ENCODE data around the gene KDM6A.
"Not testable (repeated sequence)": the region's sequence is repeated elsewhere in the genome, so short reads cannot be mapped to it uniquely, and the experiment has no call there.

Gene KDM6A

DNA sequence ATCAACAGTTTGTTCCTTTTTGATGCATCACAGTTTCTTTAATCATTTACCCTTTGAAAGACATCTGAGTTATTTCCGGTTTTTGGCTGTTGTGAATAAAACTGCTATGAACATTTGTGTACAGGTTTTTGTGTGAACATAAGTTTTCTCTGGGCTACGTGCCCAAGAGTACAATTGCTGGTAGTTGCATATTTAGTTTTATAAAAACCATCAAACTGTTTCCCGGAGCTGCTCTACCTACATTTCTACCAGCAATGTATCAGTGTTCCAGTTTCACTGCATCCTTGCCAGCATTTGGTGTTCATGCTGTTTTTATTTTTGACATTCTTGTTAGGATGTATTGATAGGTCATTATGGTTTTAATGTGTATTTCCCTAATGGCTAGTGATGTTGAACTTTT lies 17.3 kb downstream of the KDM6A start:
- no peak for DNase-seq

DNA sequence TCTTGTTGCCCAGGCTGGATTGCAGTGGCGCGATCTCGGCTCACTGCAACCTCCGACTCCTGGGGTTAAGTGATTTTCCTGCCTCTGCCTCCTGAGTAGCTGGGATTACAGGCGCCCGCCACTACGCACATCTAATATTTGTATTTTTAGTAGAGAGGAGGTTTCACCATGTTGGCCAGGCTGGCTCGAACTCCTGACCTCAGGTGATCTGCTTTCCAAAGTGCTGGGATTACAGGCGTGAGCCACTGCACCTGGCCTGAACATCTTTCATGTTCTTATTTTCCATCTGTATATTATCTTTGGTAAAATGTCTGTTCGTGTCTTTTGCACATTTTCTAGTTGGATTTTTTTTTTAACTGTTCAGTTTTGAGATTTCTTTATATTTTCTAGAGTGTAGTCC lies 17.7 kb downstream of the KDM6A start:
- DNase-seq: not testable (repeated sequence)

DNA sequence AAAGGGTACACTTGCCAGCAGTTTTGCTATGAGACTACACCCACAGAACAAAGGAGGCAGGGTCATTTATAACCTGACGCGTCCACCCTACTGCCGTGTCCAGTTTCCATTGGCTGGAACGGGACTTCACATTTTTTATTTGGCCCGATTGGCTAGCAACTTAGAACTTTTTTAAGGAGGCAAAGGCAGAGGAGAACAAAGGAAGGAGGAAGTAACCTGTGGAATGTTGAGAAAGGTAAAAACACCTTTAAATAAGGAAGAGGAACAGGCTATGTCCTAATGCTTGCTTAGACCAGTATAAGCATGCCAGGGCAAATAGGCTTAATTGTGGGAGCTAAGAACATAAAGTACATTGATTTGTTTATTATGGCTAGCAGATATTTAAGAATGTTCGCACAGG lies 18.7 kb downstream of the KDM6A start:
- DNase-seq: no peak

DNA sequence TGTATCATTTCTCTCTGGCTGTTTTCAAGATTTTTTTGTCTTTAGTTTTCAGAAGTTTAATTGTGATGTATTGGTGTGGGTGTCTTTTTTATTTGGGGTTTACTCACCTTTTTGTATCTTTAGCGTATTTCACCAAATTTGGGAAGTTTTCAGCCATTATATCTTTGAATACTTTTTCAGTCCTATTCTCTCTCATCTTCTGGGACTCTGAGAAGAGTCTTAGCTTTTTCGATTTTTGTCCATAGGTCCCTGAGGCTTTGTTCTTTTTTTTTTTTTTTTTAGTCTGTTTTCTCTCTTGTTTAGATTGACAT lies 23.8 kb downstream of the KDM6A start:
- DNase-seq: no peak

DNA sequence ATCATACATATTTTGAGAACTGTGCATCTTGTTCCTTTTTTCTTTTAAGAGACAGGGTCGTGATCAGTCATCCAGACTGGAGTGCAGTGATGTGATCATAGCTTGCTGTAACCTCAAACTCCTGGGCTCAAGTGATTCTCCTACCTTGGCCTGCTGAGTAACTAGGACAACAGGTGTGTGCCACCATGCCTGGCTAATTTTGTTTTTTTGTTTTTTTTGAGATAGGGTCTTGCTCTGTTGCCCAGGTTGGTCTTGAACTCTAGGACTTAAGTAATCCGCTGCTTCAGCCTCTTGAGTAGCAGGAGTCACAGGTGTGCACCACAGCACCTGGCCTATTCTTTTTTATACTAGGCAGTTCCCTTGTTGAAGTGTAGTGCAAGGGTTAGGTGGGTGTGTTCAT lies 24.6 kb downstream of the KDM6A start:
- no peak for DNase-seq

DNA sequence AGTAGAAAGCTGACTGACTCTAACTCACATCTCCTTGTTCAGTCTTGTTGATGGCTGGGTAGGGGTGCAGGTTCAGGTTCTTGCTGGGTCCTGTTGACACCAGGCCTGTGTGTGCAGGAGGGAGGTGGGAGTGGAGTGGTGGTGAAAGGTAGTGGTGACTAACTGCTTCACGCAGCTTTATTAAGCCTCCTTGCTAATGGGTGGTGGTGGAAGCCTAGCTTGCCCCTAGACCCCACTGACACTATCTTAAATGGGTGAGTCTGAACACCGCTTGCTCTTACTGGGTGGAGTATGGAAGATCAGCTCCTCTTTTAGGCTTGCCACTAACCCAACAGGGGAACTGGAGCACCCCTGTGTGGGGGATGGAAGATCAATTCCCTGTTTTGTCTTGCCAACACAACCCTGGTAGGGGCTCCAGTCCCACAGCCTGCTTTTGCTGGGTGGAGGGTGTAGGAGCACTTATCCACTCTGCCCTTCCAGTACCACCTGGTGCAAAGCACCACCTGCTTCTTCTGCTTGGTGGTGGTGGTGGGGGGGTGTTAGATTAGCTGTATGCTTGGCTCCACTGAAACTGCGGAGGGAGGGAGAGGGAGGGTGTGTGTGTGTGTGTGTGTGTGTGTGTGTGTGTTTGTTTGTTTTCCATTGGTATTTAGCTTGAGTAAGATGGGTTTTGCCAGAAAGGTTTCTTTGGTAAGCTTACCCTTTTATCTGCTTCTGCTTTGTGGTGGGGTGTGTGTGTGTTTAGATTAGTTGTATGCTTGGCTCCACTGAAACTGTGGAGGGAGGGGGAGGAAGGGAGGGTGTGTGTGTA lies 25.6 kb downstream of the KDM6A start:
- DNase-seq: no peak

DNA sequence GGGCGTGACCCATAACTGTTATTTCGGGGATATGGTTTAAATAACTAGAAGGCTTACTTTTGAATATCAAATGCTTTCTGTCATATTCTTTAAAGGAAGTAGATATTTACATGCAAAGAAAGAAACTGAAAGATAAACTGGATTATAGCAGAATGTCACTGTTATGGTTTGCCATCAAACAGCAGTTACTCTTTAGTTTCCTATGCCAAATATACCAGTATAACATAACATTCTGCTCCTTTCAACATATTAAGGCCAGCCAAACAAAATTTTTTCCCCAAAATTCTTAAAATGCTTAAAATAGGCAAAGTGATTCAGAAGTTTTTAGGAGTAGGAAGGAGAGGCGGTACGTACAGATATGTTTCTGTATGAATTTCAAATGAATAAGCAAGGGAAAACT lies 27.0 kb downstream of the KDM6A start:
- DNase-seq: no peak

DNA sequence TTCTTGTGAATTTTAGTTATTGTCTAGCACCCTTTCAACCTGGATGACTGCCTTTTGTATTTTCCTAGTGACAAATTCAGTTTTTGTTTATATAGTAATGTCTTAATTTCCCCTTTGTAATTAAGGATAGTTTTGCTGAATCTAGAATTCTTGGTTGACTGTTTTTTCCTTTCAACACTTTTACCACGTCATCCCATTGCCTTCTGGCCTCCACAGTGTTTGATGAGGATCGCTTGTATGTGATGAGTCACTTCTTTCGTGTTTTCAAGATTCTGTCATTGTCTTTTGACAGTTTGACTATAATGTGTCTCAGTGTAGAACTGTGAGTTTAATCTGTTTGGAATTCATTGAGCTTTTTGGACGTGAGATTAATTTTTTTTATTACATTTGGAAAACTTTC lies 30.1 kb downstream of the KDM6A start:
- DNase-seq: no peak

DNA sequence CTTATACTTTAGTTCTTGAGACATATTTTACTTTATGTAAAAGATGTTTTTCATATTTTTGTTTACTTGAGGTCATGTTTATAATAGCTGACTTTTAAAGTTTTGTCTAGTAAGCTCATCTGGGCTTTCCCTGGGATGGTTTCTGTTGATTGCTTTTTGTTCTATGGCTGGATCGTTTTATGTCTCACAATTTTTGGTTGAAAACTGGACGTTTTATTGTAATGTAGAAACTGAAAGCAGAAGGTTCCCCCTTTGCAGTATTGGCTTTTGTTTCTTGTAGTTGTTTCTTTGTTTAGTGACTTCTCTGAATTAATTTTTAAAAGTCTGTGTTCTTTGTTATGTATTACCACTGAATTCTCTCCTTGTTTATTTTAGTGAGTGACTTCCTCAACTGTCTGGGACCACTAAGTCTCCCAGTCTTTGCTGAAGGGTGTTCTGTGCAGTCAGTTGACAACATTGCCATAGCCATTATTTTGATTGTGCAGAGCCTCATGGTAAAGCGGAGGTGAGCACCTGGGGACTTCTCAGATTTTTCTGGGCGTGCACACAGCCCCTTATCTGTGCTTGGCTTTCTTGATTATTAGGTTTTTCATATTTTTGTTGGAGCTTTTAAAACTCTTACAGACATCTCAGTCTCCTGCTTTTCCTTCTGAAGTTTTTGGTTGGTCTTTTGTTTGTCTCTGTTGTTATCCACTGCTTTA lies 31.0 kb downstream of the KDM6A start:
- no peak for DNase-seq

DNA sequence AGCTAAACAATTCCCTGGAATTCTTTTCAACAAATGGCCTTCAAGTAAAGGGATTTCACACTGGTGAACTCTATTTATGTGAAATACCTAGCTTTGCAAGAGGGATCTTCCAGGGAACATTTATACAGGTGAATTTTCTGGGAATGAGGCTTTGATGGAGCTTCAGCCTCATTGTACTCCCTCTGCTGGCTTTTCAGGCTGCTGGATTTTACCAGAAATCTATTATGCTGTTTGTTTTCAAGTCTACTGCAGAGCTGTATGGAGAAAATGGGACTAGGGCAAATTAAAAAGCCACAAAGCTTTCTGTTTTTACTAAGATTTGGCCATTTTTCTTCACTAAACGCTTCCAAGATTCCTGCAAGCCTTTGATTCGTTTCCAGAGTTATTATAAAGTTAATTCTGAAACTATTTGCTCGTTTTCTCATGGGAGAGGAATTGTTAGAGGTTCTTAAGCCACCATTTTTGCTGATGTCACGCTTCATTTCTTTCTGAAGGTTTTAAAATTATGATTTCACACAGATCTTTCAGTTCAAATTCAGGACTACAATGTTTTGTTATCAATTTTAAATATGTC lies 31.6 kb downstream of the KDM6A start:
- no peak for DNase-seq

DNA sequence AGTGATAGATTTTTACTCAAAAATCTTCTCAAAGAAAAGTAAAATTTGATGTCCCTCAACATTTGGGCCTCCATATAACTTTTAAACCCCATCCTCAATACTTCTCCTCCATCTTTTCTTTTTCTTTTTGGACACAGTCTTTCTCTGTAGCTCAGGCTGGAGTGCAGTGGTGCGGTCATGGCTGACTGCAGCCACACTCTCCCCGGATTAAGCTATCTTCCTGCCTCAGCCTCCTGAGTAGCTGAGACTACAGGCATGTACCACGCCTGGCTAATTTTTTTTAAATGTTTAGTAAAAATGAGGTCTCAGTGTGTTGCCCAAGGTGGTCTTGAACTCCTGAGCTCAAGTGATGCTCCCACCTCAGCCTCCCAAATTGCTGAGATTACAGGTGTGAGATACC lies 33.1 kb downstream of the KDM6A start:
- no peak for DNase-seq

DNA sequence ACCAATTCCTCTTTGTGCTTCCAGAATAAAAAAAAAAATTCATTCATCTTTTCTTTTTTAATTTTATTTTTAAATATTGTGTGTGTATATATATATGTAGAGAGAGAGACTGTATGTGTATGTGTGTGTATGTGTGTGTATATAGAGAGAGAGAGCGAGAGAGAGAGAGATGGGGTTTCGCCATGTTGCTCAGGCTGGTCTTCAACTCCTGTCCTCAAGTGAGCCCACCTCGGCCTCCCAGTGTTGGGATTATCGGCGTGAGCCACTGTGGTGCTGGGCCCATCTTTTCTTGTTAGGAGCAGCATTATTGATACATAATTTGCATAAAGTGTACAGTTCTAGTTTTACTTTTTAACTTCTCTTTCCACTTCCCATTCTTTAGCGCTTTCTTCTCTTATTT lies 33.6 kb downstream of the KDM6A start:
- no peak for DNase-seq

DNA sequence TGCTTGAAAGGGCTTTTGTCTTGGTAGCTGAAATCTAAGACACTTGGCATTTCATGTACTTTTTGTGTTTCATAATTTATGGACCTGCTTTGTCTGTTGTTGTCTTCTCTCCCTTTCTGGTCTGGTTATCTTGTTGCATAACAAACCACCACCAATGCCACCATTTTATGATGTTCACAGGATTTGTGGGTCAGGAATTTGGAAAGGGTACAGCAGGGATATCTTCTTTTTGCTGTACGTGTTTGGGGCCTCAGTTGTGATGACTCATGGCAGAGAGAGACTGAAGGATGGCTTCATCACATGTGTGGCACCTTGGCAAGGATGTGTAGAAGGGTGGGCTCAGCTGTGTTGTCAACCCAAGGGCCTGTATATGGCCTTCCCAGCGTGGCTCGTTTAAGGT lies 35.2 kb downstream of the KDM6A start:
- no peak for DNase-seq

DNA sequence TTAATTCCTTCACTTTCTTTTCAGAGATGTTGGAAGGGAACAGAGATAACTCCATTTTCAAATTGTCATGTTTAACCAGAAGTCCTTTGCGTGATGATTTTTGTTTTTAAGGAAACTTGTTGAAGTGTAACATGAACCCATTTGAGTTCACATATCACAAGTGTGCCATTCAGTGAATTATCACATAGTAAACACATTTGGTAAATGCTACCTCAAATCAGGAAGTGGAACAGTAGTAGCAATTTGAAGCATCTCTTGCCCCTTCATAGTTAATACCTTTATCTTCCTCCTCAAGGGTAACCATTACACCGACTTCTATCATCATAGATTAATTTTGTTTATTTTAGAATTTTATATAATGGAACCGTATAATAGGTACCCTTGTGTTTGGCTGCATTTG lies 35.8 kb downstream of the KDM6A start:
- no peak for DNase-seq

DNA sequence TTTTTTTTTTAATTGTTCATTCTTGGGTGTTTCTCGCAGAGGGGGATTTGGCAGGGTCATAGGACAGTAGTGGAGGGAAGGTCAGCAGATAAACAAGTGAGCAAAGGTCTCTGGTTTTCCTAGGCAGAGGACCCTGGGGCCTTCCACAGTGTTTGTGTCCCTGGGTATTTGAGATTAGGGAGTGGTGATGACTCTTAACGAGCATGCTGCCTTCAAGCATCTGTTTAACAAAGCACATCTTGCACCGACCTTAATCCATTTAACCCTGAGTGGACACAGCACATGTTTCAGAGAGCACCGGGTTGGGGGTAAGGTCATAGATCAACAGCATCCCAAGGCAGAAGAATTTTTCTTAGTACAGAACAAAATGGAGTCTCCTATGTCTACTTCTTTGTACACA lies 37.5 kb downstream of the KDM6A start:
- not testable (repeated sequence) for DNase-seq

DNA sequence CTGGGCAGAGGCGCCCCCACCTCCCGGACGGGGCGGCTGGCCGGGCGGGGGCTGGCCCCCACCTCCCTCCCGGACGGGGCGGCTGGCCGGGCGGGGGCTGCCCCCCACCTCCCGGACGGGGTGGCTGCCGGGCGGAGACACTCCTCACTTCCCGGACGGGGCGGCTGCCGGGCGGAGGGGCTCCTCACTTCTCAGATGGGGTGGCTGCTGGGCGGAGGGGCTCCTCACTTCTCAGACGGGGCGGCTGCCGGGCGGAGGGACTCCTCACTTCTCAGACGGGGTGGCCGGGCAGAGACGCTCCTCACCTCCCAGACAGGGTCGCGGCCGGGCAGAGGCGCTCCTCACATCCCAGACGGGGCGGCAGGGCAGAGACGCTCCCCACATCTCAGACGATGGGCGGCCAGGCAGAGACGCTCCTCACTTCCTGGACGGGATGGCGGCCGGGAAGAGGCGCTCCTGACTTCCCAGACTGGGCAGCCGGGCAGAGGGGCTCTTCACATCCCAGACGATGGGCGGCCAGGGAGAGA lies 38.1 kb downstream of the KDM6A start:
- not testable (repeated sequence) for DNase-seq

DNA sequence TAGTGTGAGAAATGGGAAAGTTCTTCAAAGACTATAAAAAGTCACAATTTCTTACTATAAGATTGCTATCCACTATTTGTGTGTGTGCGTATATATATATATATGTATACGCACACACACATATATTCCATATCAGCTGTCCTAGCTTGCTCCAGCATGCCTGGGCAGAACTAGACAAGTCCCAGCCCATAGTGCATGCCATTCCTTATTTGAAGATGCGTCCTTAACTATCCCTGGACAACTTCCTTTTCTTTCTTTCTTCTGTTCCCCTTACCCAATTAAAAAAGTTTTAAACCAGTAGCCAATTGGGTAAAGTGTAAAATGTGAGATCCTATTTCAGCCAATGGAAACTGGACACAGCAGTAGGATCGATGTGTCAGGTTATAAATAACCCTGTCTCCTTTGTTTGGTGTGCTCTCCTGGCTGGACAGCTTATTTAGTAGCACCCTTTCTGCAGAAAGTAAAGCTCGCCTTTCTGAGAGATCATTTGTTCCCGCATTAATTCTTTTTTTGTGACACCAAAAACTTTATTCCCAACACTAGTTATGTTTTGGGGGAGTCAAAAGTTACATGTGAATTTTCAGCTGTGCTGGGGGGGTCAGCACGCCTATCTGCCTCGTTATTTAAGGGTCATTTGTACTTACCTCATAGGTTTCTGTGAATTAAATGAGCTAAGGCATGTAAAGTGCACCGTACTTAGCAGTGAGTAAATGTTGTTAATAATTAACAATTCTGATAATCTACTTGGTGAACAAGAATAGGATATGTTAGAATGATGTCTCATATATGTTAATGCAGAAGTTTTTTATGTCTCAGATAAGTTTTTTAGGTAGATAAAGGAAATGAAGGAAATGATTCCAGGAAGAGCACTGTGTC lies 40.9 kb downstream of the KDM6A start:
- no peak for DNase-seq

DNA sequence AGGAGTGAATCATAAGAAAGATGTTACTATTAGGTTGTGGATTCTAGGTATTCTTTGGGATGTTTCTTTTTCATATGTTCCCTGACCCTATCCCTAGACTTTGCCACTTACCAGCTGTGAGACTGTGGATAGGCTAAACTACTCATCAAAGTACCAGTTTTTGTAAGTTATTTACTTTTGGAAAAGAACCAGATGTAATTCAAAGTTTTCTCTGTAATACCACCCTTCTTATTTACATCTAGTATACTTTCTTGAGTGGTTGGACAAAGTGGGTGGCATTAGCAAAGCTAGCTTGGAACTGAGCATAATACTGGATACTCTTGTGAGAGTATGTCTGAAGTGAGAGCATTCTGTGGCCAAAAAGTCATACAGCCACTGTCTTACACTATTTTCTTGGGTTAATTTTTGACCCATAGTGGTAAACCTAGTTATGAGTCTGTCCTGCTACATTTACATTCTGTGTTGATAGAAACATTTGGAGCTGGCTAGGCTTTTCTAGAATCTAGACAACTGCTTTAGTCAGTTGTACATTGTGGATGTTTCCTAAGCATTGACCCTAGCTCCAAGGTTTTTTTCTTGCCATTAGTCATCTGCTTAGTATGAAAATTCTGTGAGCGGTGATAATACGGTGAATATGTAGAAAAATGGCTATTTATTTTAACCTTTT lies 41.7 kb downstream of the KDM6A start:
- no peak for DNase-seq

DNA sequence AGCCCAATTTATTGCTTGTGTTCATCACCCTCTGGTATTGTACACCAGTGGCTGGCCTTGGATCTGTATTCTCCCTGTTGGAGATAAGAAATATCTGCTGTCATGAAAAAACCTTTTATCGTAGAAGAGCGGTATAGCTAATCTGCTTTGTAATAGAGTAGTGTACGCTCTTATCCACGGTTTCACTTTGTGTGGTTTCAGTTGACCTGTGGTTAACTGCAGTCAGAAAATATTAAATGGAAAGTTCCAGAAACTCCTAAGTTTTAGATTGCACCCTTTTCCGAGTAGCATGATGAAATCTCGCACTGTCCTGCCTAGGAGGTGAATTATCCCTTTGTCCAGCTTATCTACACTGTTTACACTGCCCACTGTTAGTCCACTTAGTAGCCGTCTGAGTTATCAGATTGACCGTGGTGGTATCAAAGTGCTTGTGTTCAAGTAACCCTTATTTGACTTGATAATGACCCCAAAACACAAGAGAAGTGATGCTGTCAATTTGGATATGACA lies 42.4 kb downstream of the KDM6A start:
- DNase-seq: no peak

DNA sequence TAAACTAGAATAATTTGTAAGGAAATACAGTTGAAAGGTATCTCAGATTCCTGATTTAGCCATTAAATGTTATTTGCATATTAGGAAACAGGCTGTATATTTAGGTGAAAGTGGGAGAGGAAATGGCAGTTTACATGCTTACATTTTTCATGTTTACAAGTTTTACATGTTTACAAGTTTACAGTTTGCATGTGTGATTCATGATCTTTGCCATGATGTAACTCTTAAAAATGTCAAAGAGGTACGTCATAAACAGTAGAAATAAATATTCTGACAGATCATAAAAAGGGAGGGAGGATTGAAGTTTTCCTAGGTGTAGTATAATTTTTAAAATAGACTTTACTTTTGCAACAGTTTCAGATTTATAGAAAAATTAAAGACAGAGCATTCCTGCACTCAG lies 45.7 kb downstream of the KDM6A start:
- DNase-seq: no peak

DNA sequence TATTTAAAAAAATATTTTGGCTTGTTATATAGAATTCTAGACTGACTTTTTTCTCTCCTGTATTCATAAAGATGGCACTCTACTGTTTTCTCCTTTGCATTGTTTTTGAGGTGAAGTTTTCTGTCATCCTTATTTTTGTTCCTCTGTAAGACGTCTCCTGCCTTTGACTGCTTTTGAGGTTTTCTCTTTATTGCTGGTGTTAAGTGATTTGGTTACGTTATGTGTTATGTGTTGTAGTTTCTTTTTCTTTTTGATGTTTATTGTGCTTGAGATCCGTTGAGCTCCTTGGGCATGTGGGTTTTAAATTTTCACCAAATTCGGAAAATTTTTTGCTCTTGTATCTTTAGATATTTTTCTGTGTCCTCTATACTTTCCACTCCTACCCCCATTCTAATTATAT lies 50.0 kb downstream of the KDM6A start:
- DNase-seq: no peak

DNA sequence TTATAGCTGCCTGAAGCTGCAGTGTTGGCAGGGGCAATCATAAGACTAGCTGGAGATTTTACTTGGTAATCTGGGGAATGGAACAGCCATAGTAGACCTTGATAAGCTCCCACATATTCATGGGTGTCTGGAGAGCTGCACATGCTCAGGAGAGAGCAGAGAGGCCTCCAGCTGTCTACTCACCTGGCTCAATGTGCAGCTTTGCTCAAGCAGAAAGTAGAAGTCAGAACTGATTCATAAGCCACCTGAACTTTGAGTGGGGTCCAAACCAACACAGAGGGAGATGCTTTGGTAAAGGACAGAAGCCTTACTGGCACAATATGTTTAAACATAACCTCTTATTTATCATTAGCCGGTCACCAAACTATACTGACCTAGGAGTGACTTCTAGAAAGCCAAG lies 54.4 kb downstream of the KDM6A start:
- no peak for DNase-seq

Measured in activated T-cell treated with anti-CD3 and anti-CD28 coated beads for 4 hours (primary cell).